OCI-LY7 (cell line): Measurements from ENCODE around the gene INSRR.

Source experiments
- CTCF ChIP-seq: fragments of 200-600 bp; sonication (generic); conservative IDR thresholded peaks from 2 replicates; pipeline ENCODE4 v1.5.1; 2014; ENCODE audit warnings: mild to moderate bottlenecking, antibody characterized with exemption, low read length, moderate library complexity, mixed read lengths
- EZH2phosphoT487 ChIP-seq: fragments of 200-600 bp; sonication (generic); IDR thresholded peaks from 2 replicates; pipeline ENCODE4 v1.6.1; 2018; ENCODE audit warnings: low read depth, borderline replicate concordance, mild to moderate bottlenecking, mixed run types, antibody characterized with exemption, low read length, moderate library complexity, mixed read lengths

GRCh38 chr1:156893048-156893953 lies 34.4 kb upstream of the INSRR start, which contains the start of gene PEAR1:
- no peak for TF ChIP-seq CTCF
- TF ChIP-seq EZH2phosphoT487 = no peak
